ENCODE measurements around the gene PAPOLB.

Gene PAPOLB

GRCh38 chr7:4820405-4820966 is 41.3 kb downstream of the PAPOLB start:
- DNase-seq: no peak

- DNase-seq: no peak
Measured at GRCh38 chr7:4819560-4820404, 42.0 kb downstream of the PAPOLB start.

GRCh38 chr7:4818000-4818794 is 43.6 kb downstream of the PAPOLB start:
- DNase-seq: no peak

- DNase-seq: no peak
Measured at GRCh38 chr7:4817178-4817901, 44.5 kb downstream of the PAPOLB start.

GRCh38 chr7:4816419-4817080 is 45.3 kb downstream of the PAPOLB start:
- no peak for DNase-seq

- DNase-seq: no peak
Measured at GRCh38 chr7:4815609-4816418, 46.0 kb downstream of the PAPOLB start.

GRCh38 chr7:4815121-4815520 is 46.7 kb downstream of the PAPOLB start:
- no peak for DNase-seq

- no peak for DNase-seq
Measured at GRCh38 chr7:4814433-4814832, 47.4 kb downstream of the PAPOLB start.

GRCh38 chr7:4809666-4810065 is 52.2 kb downstream of the PAPOLB start:
- no peak for DNase-seq

- DNase-seq: no peak
Measured at GRCh38 chr7:4809091-4809591, 52.7 kb downstream of the PAPOLB start.

- no peak for DNase-seq
Measured at GRCh38 chr7:4808565-4808964, 53.3 kb downstream of the PAPOLB start.

- no peak for DNase-seq
Measured at GRCh38 chr7:4808026-4808425, 53.8 kb downstream of the PAPOLB start.
